Astrocyte (in vitro differentiated cells and primary cell): Measurements from ENCODE around the gene GRK3. TPM values are rescaled to one million over a fixed set of nuclear protein-coding genes. Genes with fewer than 3 reads are reported as not detected.
A peak's percentile ranks its signal among the peaks of the same experiment; 100 is the strongest.

ENCODE experiments used
- DNase-seq: peaks from one replicate; pipeline ENCODE4 v3.0.0-alpha.2; 2010; ENCODE audit warnings: low read depth
- FAIRE-seq: peaks from 2 replicates; lab custom pipeline; 2011; peaks lifted over from hg19 to GRCh38; lab: Jason Lieb, UNC
- H2AFZ ChIP-seq: 2 replicates; pipeline ENCODE4 v1.6.0; 2012; ENCODE audit warnings: low read depth, low read length, inconsistent platforms
- H3K27ac ChIP-seq: 2 replicates; pipeline ENCODE4 v1.5.1; 2011; ENCODE audit warnings: low read depth, low read length, inconsistent platforms
- H3K27me3 ChIP-seq: 2 replicates; pipeline ENCODE4 v1.6.0; 2011; ENCODE audit warnings: low read length, inconsistent platforms; ENCODE audit not compliant: insufficient read depth
- H3K36me3 ChIP-seq: 2 replicates; pipeline ENCODE4 v1.5.1; 2011; ENCODE audit warnings: low read length, inconsistent platforms; ENCODE audit not compliant: insufficient read depth
- H3K4me1 ChIP-seq: 2 replicates; pipeline ENCODE4 v1.5.1; 2011; ENCODE audit warnings: low read length, inconsistent platforms; ENCODE audit not compliant: insufficient read depth
- H3K4me2 ChIP-seq: 2 replicates; pipeline ENCODE4 v1.6.0; 2012; ENCODE audit warnings: low read length, inconsistent platforms
- H3K4me3 ChIP-seq: 2 replicates; pipeline ENCODE4 v1.5.1; 2011; ENCODE audit warnings: low read depth, mild to moderate bottlenecking, low read length, inconsistent platforms; ENCODE audit not compliant: insufficient read depth
- H3K79me2 ChIP-seq: 2 replicates; pipeline ENCODE4 v1.6.0; 2012; ENCODE audit warnings: mild to moderate bottlenecking, low read length, inconsistent platforms; ENCODE audit not compliant: insufficient read depth
- H3K9ac ChIP-seq: 2 replicates; pipeline ENCODE4 v1.6.0; 2012; ENCODE audit warnings: mild to moderate bottlenecking, low read length, inconsistent platforms
- H3K9me3 ChIP-seq: 2 replicates; pipeline ENCODE4 v1.5.1; 2012; ENCODE audit warnings: low read depth, mild to moderate bottlenecking, low read length, inconsistent platforms; ENCODE audit not compliant: insufficient read depth
- H4K20me1 ChIP-seq: 2 replicates; pipeline ENCODE4 v1.6.0; 2012; ENCODE audit warnings: low read length, inconsistent platforms; ENCODE audit not compliant: insufficient read depth
- H3K27ac Mint-ChIP-seq: one replicate; pipeline ENCODE4 v1.8.0; 2021; ENCODE audit warnings: mild to moderate bottlenecking, mixed read lengths; ENCODE audit not compliant: unreplicated experiment
- H3K27me3 Mint-ChIP-seq: one replicate; pipeline ENCODE4 v1.8.0; 2021; ENCODE audit warnings: low read depth, mixed read lengths; ENCODE audit not compliant: unreplicated experiment
- H3K36me3 Mint-ChIP-seq: one replicate; pipeline ENCODE4 v1.8.0; 2021; ENCODE audit warnings: low read depth, mixed read lengths; ENCODE audit not compliant: unreplicated experiment
- H3K4me1 Mint-ChIP-seq: one replicate; pipeline ENCODE4 v1.8.0; 2021; ENCODE audit warnings: low read depth, mixed read lengths; ENCODE audit not compliant: unreplicated experiment
- H3K4me3 Mint-ChIP-seq: one replicate; pipeline ENCODE4 v1.8.0; 2021; ENCODE audit warnings: mild to moderate bottlenecking, moderate library complexity, mixed read lengths; ENCODE audit not compliant: unreplicated experiment
- H3K9me3 Mint-ChIP-seq: one replicate; pipeline ENCODE4 v1.8.0; 2021; ENCODE audit warnings: mild to moderate bottlenecking, mixed read lengths; ENCODE audit not compliant: unreplicated experiment
- CTCF ChIP-seq: IDR thresholded peaks from 2 replicates; pipeline ENCODE4 v1.5.1; 2011; ENCODE audit warnings: low read depth, mild to moderate bottlenecking, inconsistent platforms, low read length, moderate library complexity; ENCODE audit not compliant: insufficient read depth
- EZH2 ChIP-seq: IDR thresholded peaks from 2 replicates; pipeline ENCODE4 v1.6.1; 2012; ENCODE audit warnings: mild to moderate bottlenecking, low read length, inconsistent platforms; ENCODE audit not compliant: insufficient read depth
- total RNA-seq: library from RNA; stranded (reverse); gene quantifications from 2 replicates; pipeline ENCODE4 v1.2.1, GENCODE V29; 2021

The GRK3 gene
- total RNA-seq, 1 donor from 2014 or later = 7.2 TPM

DNA sequence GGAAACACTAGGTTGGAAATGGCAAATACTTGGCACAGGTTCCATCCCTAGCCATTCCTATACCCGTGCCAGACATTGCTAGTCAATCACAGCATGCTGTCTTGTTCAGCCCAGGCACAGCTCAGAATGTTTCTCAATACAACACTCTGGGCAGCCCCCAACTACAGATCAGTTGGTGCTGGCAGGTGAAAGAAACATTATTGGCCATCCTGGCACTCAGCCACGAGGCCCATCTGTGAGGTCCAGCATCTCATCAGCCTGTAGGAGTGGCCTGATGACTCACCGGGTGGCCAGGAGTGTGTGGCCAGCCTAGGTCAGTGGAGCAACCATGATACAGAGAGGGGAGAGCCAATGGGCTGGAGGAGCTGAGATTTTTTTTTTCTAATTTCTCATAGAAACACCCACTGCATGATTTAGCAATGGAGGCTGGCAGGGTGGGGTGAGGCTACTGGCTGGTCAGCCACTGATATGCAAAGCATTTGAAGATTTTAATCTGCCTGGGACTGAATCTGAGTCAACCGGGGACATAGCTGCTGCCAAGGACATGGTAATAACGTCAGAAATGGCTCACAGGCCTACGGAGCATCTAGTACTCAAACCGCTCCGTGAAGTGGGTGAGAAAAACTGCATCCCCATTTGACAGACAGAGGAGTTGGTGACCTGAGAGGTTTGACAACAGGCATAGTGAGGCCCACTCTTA is 182.9 kb downstream of the GRK3 start:
- no peak overlapping the region for H3K27ac Mint-ChIP-seq
- DNase-seq = peak; percentile 99
- H3K4me3 Mint-ChIP-seq = no peak overlapping the region
- Histone ChIP-seq H3K36me3 (no peaks in the 10 kb centered on the region), H3K4me3 (no peak overlapping the region), H3K9me3 (no peaks in the 10 kb centered on the region), H3K27ac (peak overlapping the region; percentile 92), H3K4me2 (peak overlapping the region; percentile 57), H3K27me3 (no peaks in the 10 kb centered on the region), H2AFZ (peak overlapping the region; percentile 53), H3K9ac (peak overlapping the region; percentile 76), H4K20me1 (no peaks in the 10 kb centered on the region), H3K79me2 (no peaks in the 10 kb centered on the region), H3K4me1 (peaks cover 18% of the 10 kb centered on the region)
- no peaks in the 10 kb centered on the region for H3K9me3 Mint-ChIP-seq
- FAIRE-seq = no peak
- TF ChIP-seq CTCF = no peak
- no peak for TF ChIP-seq EZH2
- peaks cover 2% of the 10 kb centered on the region for H3K36me3 Mint-ChIP-seq
- H3K27me3 Mint-ChIP-seq = peaks cover 7% of the 10 kb centered on the region
- H3K4me1 Mint-ChIP-seq = peaks cover 14% of the 10 kb centered on the region

GRCh38 chr22:25748140-25748539 is 183.7 kb downstream of the GRK3 start:
- Mint-ChIP-seq H3K27me3 (peaks cover 5% of the 10 kb centered on the region), H3K4me1 (peaks cover 14% of the 10 kb centered on the region), H3K4me3 (no peak overlapping the region), H3K9me3 (no peaks in the 10 kb centered on the region), H3K27ac (no peak overlapping the region), H3K36me3 (no peaks in the 10 kb centered on the region)
- FAIRE-seq (no peak), DNase-seq (no peak)
- Histone ChIP-seq H3K79me2 (no peaks in the 10 kb centered on the region), H2AFZ (no peak overlapping the region), H3K36me3 (no peaks in the 10 kb centered on the region), H3K9ac (peak overlapping the region; percentile 76), H3K4me2 (peak overlapping the region; percentile 57), H3K27me3 (no peaks in the 10 kb centered on the region), H3K27ac (peak overlapping the region; percentile 92), H3K4me1 (peaks cover 18% of the 10 kb centered on the region), H3K4me3 (no peak overlapping the region), H3K9me3 (no peaks in the 10 kb centered on the region), H4K20me1 (no peaks in the 10 kb centered on the region)
- no peak for TF ChIP-seq EZH2
- no peak for TF ChIP-seq CTCF

DNA sequence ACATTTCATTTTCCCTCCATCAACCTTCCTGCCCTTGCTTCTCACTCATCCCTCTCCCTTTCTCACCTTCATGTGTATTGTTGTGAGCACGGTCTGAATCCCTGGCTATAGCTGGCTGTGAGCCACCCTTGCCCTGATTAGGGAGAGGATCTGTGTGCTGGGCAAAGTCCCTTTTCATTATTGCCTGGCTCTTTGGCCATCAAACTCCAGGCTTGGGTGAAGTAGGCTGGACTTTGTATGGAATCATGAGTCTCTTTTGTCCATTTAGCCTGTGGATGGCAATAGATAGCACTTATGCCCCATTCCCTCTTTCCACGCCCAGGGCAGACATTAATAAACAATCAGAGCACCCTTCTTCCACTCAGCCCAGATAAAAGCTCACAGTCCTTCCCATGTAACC is 184.2 kb downstream of the GRK3 start:
- no peak overlapping the region for H3K4me2 ChIP-seq
- no peaks in the 10 kb centered on the region for H3K27me3 ChIP-seq
- H3K9ac ChIP-seq = no peak overlapping the region
- H3K36me3 ChIP-seq = no peaks in the 10 kb centered on the region
- Mint-ChIP-seq H3K4me1 (peaks cover 14% of the 10 kb centered on the region), H3K27ac (no peak overlapping the region), H3K36me3 (no peaks in the 10 kb centered on the region), H3K9me3 (no peaks in the 10 kb centered on the region), H3K4me3 (no peak overlapping the region), H3K27me3 (peaks cover 4% of the 10 kb centered on the region)
- H3K9me3 ChIP-seq = no peaks in the 10 kb centered on the region
- H3K4me1 ChIP-seq = peaks cover 18% of the 10 kb centered on the region
- TF ChIP-seq EZH2 (no peak), CTCF (no peak)
- H3K79me2 ChIP-seq = no peaks in the 10 kb centered on the region
- H3K27ac ChIP-seq = no peak overlapping the region
- no peak overlapping the region for H2AFZ ChIP-seq
- H3K4me3 ChIP-seq = no peak overlapping the region
- FAIRE-seq (no peak), DNase-seq (no peak)
- no peaks in the 10 kb centered on the region for H4K20me1 ChIP-seq
